ENCODE data around the gene CUTC. TPM values are rescaled to one million over a fixed set of nuclear protein-coding genes. Genes with fewer than 3 reads are reported as not detected.

CUTC gene
- polyA plus RNA-seq, 1 experiment = 10.7 TPM

GRCh38 chr10:99781734-99782429, 49.8 kb downstream of the CUTC start:
- TF ChIP-seq CTCF (IDR thresholded peaks at IDR 0.05; ENCODE audit: insufficient read depth, low read depth, low read length) = no peak
- no peak for DNase-seq (ENCODE audit: low read depth)
- Histone ChIP-seq H3K27me3 (ENCODE audit: control insufficient read depth, insufficient read depth, low read length) (no peaks in the 10 kb centered on the region), H3K4me3 (ENCODE audit: low read depth, low read length) (no peak overlapping the region), H3K36me3 (ENCODE audit: control insufficient read depth, insufficient read depth, low read length) (no peaks in the 10 kb centered on the region)
- POLR2A ChIA-PET = interaction anchor here (0.6 kb wide), 1 partner anchor 83 kb away, joined by 9 read pairs; no protein-coding TSS in a partner anchor
- CTCF ChIA-PET = no interaction called here

GRCh38 chr10:99782447-99783286, 50.6 kb downstream of the CUTC start, which contains the start of gene ABCC2:
Gene ABCC2, plus strand, starts transcription at chr10:99782640. Its CDS starts 205 bp downstream, at chr10:99782845.
- DNase-seq (ENCODE audit: low read depth) = no peak
- no peak for TF ChIP-seq CTCF (IDR thresholded peaks at IDR 0.05; ENCODE audit: insufficient read depth, low read depth, low read length)
- Histone ChIP-seq H3K27me3 (ENCODE audit: control insufficient read depth, insufficient read depth, low read length) (no peaks in the 10 kb centered on the region), H3K36me3 (ENCODE audit: control insufficient read depth, insufficient read depth, low read length) (no peaks in the 10 kb centered on the region), H3K4me3 (ENCODE audit: low read depth, low read length) (no peak within 1 kb of the TSS)
- CTCF ChIA-PET = no interaction called here
- POLR2A ChIA-PET = no interaction called here

- TF ChIP-seq CTCF (IDR thresholded peaks at IDR 0.05; ENCODE audit: insufficient read depth, low read depth, low read length) = no peak
- Histone ChIP-seq H3K4me3 (ENCODE audit: low read depth, low read length) (no peak overlapping the region), H3K36me3 (ENCODE audit: control insufficient read depth, insufficient read depth, low read length) (no peaks in the 10 kb centered on the region), H3K27me3 (ENCODE audit: control insufficient read depth, insufficient read depth, low read length) (no peaks in the 10 kb centered on the region)
- POLR2A ChIA-PET = no interaction called here
- CTCF ChIA-PET = interaction anchor here (1.0 kb wide), 1 partner anchor 62 kb away, joined by 3 read pairs; no protein-coding TSS in a partner anchor
- DNase-seq (ENCODE audit: low read depth) = peak; percentile 56
These were observed 52.1 kb downstream of the CUTC start for GRCh38 chr10:99784016-99784726.

GRCh38 chr10:99784727-99785441, 52.9 kb downstream of the CUTC start:
- POLR2A ChIA-PET = no interaction called here
- no peak for DNase-seq (ENCODE audit: low read depth)
- Histone ChIP-seq H3K4me3 (ENCODE audit: low read depth, low read length) (no peak overlapping the region), H3K36me3 (ENCODE audit: control insufficient read depth, insufficient read depth, low read length) (no peaks in the 10 kb centered on the region), H3K27me3 (ENCODE audit: control insufficient read depth, insufficient read depth, low read length) (no peaks in the 10 kb centered on the region)
- no peak for TF ChIP-seq CTCF (IDR thresholded peaks at IDR 0.05; ENCODE audit: insufficient read depth, low read depth, low read length)
- CTCF ChIA-PET = interaction anchor here (0.6 to 1.0 kb wide), 3 partner anchors 16 to 61 kb away, joined by 3 to 4 read pairs (median 3); partner anchors contain the start of genes COX15 and CUTC
